Measurements from ENCODE around the gene ZNF595.
"Not testable (repeated sequence)": the region's sequence is repeated elsewhere in the genome, so short reads cannot be mapped to it uniquely, and the experiment has no call there.

The ZNF595 gene

DNA sequence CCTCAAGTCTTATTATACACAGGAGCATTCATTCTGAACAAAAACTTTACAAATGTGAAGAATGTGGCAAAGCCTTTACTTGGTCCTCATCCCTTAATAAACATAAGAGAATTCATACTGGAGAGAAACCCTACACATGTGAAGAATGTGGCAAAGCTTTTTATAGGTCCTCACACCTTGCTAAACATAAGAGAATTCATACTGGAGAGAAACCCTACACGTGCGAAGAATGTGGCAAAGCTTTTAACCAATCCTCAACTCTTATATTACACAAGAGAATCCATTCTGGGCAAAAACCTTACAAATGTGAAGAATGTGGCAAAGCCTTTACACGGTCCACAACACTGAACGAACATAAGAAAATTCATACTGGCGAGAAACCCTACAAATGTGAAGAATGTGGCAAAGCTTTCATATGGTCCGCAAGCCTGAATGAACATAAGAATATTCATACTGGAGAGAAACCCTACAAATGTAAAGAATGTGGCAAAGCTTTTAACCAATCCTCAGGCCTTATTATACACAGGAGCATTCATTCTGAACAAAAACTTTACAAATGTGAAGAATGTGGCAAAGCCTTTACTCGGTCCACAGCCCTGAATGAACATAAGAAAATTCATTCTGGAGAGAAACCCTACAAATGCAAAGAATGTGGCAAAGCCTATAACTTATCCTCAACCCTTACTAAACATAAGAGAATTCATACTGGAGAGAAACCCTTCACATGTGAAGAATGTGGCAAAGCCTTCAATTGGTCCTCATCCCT lies 33.6 kb downstream of the ZNF595 start:
- not testable (repeated sequence) for DNase-seq (ENCODE audit: low read depth)

DNA sequence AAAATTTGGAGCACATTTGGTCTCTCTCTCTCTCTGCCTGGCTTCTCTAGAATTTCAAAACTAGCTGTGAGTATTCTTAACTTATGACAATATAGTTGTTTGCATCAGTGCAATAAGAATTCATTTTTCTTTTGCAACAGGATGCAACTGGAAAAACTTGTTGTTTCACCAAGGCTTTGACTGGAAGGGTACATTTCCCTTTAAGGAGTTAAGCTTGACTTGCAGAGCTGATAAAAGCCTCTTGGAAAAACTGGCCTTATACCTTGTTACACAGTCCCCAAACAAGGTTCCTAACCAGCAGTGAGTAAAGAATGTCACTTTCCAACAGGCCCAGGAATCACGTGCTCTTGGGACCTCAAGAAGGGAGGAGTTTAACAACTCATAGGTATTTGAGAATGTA lies 45.3 kb downstream of the ZNF595 start:
- no peak for DNase-seq (ENCODE audit: low read depth)

DNA sequence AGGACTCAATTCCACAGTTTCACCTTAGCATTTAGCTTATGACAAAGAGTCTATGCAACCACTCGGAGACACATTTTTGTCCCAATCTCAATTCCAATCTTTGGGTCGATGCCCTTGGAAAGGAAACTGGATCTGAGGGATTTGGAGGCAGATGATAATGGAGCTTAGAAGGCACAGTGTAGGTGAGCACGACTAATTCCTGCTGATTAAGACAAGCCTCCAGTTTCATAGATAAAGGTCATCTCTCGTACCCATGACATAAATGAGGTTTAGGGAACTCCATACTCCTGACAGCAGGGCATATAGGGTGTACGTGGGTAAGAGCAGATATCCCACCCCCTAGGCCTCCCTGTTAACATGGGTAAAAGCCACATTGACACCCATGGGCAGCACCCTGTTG lies 46.7 kb downstream of the ZNF595 start:
- no peak for DNase-seq (ENCODE audit: low read depth)

DNA sequence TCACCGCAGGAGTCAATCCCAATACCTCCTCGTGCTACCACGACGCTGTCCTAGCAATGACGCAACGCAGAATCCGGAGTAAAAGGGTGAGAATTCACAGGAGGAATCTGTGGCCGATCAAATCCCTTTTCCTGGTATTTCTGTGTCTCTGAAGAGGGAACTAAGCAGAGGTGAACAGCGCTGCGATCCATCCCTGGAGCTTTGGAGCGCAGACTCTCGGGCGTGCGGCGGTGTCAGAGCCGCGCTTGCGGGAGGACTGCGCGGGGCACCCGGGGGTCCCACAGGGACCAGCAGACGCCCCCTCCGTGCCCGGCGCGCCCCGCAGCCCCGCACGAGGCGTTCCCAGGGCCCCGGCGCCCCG lies 53.9 kb downstream of the ZNF595 start:
- no peak for DNase-seq (ENCODE audit: low read depth)

DNA sequence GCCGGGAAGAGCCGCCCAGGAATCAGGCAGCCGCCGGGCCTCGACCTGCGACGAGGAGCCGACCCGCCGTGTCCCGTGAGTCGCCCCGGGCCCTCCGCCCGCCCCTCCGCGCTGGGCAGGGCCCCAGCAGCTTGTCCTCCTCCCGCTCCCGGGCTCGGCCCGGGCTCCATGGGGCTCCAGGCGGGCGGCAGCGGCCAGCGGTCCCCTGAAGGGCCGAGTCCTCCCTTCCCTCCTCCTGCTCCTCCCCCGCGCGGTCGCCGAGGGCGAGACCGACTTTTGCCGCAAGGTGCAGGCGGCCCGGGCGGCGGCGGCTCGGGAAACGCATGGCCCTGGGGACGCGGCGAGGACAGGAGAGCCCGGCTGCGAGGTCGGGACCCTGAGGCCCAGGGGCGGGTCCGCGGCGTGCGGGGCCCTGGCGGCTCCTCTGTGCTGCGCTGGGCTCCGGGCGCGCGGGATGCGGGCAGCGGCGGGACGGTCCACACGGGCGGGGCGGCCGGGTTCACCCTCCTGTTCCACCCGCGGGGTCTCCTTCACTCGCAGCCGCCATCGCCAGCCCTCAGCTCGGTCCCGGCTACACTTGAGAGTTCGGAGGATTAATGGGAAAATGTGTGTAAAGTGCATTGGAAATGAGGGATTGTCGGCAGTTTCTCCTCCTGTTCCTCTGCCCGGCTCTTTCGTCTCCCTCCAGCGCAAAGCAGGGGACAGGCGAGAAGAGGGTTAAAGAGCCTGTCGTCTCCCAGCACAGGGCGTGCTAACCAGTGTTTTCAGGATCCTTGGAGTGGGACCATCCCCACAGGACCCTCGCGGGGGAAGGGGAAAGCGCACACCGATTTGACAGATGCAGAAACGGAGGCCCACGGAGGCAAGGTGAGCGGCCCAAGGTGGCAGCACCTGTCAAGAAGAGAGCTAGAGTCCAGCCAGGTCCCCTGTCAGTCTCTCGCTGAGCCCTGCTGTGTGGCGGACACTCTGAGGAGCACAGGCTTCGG lies 54.6 kb downstream of the ZNF595 start:
- DNase-seq (ENCODE audit: low read depth) = no peak

DNA sequence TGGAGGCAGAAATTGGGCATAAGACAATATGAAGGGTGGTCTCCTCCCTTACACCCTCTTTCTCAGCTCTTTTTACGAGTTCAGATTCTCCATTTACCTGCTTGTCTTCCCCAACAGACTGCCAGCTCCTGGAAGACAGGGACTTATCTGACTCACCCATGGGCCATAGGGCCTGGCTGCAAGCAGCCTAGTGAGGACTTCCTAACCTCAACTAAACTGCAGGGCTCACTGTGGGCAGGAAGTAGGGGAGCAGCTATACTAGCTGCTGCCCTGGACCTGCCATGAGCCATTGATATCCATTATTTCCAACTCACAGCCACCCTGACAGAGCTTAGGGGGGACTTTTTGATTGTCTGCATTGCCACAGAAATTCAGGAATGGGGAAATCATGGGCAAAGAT lies 59.6 kb downstream of the ZNF595 start:
- no peak for DNase-seq (ENCODE audit: low read depth)

DNA sequence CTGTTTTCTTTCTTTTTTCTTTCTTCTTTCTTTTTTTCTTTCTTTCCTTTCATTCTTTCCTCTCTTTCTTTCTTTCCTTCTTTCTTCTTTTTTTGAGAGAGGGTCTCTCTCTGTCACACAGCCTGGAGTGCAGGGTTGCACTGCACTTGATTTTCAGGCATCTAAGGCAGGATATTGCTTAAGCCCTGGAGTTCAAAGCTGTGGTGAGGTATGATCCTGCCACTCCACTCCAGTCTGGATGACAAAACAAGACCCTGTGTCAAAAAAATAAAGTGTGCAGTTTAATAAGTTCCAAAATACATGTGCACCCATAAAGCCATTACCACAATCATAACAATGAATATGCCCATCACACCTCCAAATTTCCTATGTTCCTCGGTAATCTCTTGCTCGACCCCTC lies 60.6 kb downstream of the ZNF595 start:
- no peak for DNase-seq (ENCODE audit: low read depth)

DNA sequence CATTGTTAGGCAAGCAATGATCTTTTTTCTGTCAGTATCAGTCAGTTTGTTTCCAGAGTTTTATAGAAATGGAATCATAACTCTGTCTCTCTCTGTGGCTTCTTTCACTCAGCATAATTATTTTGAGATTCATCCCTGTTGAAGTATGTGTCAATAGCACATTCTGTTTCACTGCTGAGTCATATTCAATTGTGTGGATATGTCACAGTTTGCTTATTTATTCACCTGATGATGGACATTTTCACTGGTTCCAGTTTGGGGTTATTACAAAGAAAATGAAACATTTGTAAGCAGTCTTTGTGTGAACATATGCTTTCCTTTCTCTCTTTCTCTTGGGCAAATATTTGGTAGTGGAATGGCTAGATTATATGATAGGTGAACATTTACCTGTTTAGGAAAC lies 61.0 kb downstream of the ZNF595 start:
- no peak for DNase-seq (ENCODE audit: low read depth)

DNA sequence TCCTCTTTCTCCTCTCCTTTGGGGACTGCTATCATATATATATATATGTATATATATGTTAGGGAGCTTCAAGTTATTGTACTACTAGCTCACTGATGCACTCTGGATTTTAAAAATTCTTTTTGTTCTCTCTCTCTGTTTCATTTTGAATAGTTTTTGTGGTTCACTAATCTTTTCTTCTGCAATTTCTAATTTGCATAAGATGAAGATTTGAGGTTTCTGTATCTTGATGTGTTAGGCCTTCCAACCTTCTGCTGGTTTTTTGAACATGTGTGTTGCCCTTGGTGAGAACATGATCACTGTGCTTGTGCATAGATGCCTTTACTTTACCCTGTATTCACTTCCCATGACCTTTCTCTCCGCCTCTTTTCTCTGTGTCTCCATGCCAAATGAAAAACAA lies 63.4 kb downstream of the ZNF595 start:
- DNase-seq (ENCODE audit: low read depth) = no peak

DNA sequence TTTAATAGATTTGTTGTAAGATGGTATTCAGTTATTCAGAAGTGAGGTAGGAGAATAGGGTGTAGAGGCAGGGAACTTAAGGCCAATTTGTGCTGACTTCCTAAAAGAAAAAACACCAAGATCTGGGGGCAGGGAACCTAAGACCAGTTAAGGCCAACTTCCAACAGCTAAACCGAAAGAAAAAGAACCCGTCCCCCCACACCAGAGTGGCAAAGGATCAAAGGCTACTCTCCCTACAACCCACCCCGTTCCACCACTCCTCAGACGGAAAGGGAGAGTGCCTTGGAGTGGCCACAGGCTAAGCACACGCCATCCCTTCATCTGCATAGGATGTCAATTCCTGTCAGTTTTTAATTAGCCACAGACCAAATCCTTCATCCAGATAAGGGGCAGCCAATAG lies 67.5 kb downstream of the ZNF595 start:
- DNase-seq (ENCODE audit: low read depth) = no peak

DNA sequence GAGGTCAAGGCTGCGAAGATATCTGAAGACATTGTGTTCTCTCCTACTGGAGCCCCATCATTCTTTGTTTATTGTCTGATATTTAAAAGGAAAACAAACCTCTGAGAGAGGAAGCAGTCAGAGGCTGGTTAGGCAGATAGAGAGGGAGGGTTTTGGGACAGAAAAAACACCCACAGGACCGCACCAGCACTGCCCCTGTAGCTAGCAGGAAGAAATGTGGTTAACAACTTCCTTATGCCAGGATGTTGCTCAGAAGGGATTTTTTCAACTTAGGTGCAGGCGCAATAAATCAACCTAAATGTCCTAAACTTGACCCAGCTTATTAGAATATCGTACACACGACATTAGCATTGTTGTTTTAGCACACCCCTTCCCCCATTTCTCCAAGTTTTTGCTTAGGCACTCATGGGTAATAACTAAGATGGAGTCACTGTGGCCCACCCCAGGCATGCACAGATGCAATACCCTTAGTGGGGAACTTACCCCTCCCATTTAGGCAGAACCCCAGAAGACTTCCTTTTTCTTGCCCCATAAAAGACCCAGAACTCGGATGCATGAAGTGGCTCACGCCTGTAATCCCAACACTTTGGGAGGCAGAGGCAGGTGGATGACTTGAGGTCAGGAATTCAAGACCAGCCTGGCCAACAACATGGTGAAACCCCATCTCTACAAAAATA lies 68.4 kb downstream of the ZNF595 start:
- no peak for DNase-seq (ENCODE audit: low read depth)

DNA sequence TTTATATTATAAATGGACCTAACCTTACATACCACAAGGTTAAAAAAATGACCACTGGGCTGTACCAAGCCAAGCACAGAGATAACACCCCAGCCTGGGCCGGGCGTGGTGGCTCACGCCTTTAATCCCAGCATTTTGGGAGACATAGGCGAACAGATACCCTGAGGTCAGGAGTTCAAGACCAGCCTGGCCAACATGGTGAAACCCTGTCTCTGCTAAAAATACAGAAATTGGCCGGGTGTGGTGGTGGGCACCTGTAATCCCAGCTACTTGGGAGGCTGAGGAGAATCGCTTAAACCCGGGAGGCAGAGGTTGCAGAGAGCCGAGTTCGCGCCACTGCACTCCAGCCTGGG lies 70.8 kb downstream of the ZNF595 start:
- not testable (repeated sequence) for DNase-seq (ENCODE audit: low read depth)

DNA sequence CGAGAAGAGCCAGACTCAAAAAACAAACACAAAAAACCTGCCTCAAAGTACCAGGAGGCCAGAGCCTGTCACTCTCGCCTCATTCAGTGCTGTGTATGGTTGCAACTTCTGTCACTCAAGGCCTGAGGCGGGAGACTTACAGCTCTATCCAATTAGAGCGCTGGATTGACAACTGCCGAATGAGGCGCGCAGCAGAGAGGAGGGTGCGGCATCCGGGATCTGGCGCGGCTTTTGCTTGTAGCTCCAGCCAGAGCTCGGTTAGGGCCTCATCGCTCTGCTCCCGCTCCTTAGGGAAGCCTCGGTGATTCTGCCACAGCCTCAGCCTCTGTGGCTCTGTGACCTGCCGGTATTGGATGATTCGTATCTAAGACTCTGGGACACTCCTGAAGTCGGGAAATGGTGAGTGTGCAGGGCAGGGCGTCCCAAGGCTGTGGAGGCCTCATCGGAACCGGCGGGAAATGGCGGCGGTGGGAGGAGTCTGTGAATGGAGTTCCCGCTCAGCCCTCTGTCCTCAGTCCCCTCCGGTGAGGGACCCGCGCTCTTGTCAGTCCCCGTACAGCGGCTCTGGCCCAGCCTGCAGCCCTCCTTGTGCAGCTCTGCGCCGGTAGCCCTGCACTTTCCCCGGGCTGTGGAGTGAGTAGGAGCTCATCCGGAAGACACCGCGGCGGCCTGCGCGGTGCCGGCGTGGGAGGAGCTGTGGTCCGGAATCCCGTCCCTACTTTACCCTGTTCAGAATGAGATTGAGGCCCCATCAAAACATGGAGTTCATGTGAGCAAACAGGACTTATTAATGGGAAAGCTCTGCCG lies 71.4 kb downstream of the ZNF595 start, which contains the start of gene ZNF718:
TSS of gene ZNF718 (plus strand) at position 227 of the 807 bp plus-strand sequence. CDS start at position 397, 170 bp downstream.
- DNase-seq (ENCODE audit: low read depth) = peak; percentile 84

DNA sequence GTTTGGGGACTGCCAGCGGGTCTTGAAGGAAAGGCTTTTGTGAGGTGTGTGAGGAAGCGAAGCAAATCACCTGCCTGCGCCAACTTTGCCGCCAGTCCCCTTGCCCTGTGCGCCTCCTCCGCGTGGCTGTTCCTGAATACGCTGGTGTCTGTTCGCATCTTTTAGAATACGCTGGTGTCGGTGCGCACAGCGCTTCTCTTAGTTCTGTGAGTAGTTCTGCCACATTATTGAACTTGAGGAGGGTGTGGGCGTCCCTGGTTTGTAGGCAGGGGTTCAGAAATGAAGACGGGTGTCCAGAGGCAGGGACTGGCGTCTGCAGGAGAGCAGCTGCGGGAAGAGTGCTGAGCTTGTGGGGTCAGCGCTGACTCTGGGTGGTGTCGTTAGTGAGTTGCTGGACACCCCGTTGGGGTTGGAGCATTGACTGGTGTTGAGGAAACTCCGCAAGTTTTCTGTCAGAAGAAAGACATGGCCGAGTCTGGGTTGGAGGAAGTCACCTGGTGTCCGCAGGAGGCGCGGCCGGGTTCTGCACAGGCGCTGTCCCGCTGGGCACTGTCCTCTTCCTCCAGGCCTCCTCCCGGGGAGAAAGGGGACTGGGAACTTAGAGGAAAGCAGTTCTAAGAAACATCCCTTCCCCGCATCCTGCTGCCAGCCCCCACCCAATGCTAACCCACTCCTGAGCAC lies 72.1 kb downstream of the ZNF595 start:
- DNase-seq (ENCODE audit: low read depth) = peak; percentile 7

DNA sequence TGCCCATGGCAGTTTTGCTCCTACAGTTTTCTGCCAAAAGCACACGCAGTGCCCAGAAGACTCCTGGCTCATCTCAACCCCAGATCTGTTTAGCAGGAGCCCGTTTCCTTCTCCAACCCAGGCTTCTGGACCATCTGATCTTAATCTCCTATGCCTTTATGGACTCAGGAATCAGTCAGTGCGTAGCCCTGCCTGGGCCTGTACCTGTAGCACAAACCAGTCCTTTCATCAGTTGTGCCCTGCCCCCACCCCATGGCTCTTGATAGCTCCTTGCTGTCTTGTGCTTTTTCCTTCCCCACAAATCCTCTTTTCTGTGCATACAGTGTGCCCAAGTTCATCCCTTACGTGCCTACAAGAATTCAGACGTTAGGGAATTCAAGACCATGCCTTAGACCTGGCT lies 72.7 kb downstream of the ZNF595 start:
- no peak for DNase-seq (ENCODE audit: low read depth)

DNA sequence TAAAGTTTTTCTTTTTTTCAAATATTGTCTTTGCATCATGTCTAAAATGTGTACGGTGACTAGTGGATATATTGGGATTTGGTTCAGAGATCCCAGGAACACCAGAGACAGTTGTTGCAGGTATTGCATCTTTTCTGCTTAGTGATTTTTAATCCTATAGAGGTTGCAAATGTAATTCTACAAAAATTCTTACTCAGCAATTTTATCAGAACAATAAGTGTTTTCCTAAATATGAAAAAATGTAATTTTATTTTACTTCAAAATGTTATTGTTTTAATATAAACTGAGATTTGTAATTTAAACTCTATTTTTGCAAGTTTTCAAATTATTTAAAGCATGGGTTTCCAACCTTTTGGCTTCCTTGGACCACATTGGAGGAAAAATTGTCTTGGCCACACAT lies 79.4 kb downstream of the ZNF595 start:
- DNase-seq (ENCODE audit: low read depth) = no peak
